HepG2 (cell line): ENCODE results near the gene SLBP. TPM values are rescaled to one million over a fixed set of nuclear protein-coding genes. Genes with fewer than 3 reads are reported as not detected.

ENCODE experiments used
- ARNTL ChIP-seq: sonication (generic); formaldehyde crosslinking; IDR thresholded peaks from 2 replicates; pipeline ENCODE4 v1.4.0; 2020; ENCODE audit warnings: mild to moderate bottlenecking, missing genetic modification reagents
- CREB1 ChIP-seq, 2 experiments: fragments of 450-650 bp in 1 of 2; IDR thresholded peaks; 2 replicates each; pipeline ENCODE4 v1.6.1; 2016 to 2017; ENCODE audit warnings: control low read depth in 1 of 2, mild to moderate bottlenecking in 1 of 2, missing compliant biosample characterization in 1 of 2, missing genetic modification characterization in 1 of 2
- CREM ChIP-seq, 2 experiments: sonication (generic) in 1 of 2; formaldehyde crosslinking in 1 of 2; IDR thresholded peaks; 2 replicates each; pipeline versions ENCODE4 v1.4.0 to v1.6.1; 2016 to 2020; ENCODE audit warnings: antibody characterized with exemption in 1 of 2, mild to moderate bottlenecking in 1 of 2, missing genetic modification reagents in 1 of 2
- HCFC1 ChIP-seq: fragments of 150-350 bp; IDR thresholded peaks from 2 replicates; pipeline ENCODE4 v1.6.1; 2014; ENCODE audit warnings: low read depth, low read length
- HNRNPL ChIP-seq: fragments of 200-400 bp; formaldehyde crosslinking; IDR thresholded peaks from 2 replicates; pipeline ENCODE4 v1.6.1; 2017; ENCODE audit warnings: mild to moderate bottlenecking, low read depth, low read length
- KDM2A ChIP-seq: sonication (generic); formaldehyde crosslinking; IDR thresholded peaks from 2 replicates; pipeline ENCODE4 v1.4.0; 2020; ENCODE audit warnings: low read depth, missing genetic modification reagents, borderline replicate concordance
- NR2F2 ChIP-seq: IDR thresholded peaks from 2 replicates; pipeline ENCODE4 v1.6.1; 2012; ENCODE audit warnings: low read depth, inconsistent platforms, borderline replicate concordance
- PHF20 ChIP-seq: sonication (generic); formaldehyde crosslinking; IDR thresholded peaks from 2 replicates; pipeline ENCODE4 v1.5.0; 2020; ENCODE audit warnings: mild to moderate bottlenecking, missing genetic modification reagents
- RAD51 ChIP-seq: fragments of 450-650 bp; IDR thresholded peaks from 2 replicates; pipeline ENCODE4 v1.6.1; 2016; ENCODE audit warnings: borderline replicate concordance
- SRY ChIP-seq: sonication (generic); formaldehyde crosslinking; IDR thresholded peaks from 2 replicates; pipeline ENCODE4 v1.8.0; 2022; ENCODE audit warnings: mild to moderate bottlenecking, missing genetic modification reagents
- STAT5B ChIP-seq: sonication (generic); formaldehyde crosslinking; IDR thresholded peaks from 2 replicates; pipeline ENCODE4 v1.4.0; 2020; ENCODE audit warnings: missing genetic modification reagents
- THYN1 ChIP-seq: sonication (generic); formaldehyde crosslinking; IDR thresholded peaks from 2 replicates; pipeline ENCODE4 v1.8.1; 2023; ENCODE audit warnings: low read depth, mild to moderate bottlenecking, moderate library complexity, missing genetic modification reagents, borderline replicate concordance
- YEATS2 ChIP-seq: sonication (generic); formaldehyde crosslinking; IDR thresholded peaks from 2 replicates; pipeline ENCODE4 v1.4.0; 2020; ENCODE audit warnings: missing genetic modification reagents, borderline replicate concordance
- ZNF33A ChIP-seq: sonication (generic); formaldehyde crosslinking; IDR thresholded peaks from 2 replicates; pipeline ENCODE4 v1.5.1; 2020; ENCODE audit warnings: missing genetic modification reagents, mild to moderate bottlenecking, moderate library complexity, borderline replicate concordance
- ZNF546 ChIP-seq: sonication (generic); formaldehyde crosslinking; conservative IDR thresholded peaks from 2 replicates; pipeline ENCODE4 v1.8.1; 2023; ENCODE audit warnings: mild to moderate bottlenecking, missing genetic modification reagents
- ZNF562 ChIP-seq: sonication (generic); formaldehyde crosslinking; IDR thresholded peaks from 2 replicates; pipeline ENCODE4 v1.8.0; 2022; ENCODE audit warnings: missing genetic modification reagents, borderline replicate concordance
- ZNF788 ChIP-seq: sonication (generic); formaldehyde crosslinking; IDR thresholded peaks from 2 replicates; pipeline ENCODE4 v1.5.0; 2020; ENCODE audit warnings: mild to moderate bottlenecking, missing genetic modification reagents, borderline replicate concordance
- ZSCAN25 ChIP-seq: sonication (generic); formaldehyde crosslinking; IDR thresholded peaks from 2 replicates; pipeline ENCODE4 v1.8.0; 2022; ENCODE audit warnings: mild to moderate bottlenecking, missing genetic modification reagents
- ZSCAN9 ChIP-seq: IDR thresholded peaks from 2 replicates; pipeline ENCODE4 v1.6.1; 2016; ENCODE audit warnings: borderline replicate concordance
- polyA plus RNA-seq, 8 experiments: library from polyadenylated mRNA; depleted of rRNA in 3 of 8; stranded (reverse) in 7 of 8; unstranded in 1 of 8; fragments of >200 nt; fragmentation: Illumina TruSeq in 4 of 8; extraction: Trizol in 4 of 8; gene quantifications; 2 replicates each; pipeline versions ENCODE4 v1.2.1 to v1.2.3, GENCODE V29; 2011 to 2016; ENCODE audit warnings: low read depth in 4 of 8, missing spikeins in 1 of 8, mixed read lengths in 1 of 8; ENCODE audit not compliant: insufficient read depth in 1 of 8
- total RNA-seq, 5 experiments: library from RNA; depleted of rRNA; stranded (reverse); fragments of >200 nt; fragmentation: Illumina TruSeq; extraction: Trizol; gene quantifications; 2 replicates each; pipeline ENCODE4 v1.2.3, GENCODE V29; 2016; ENCODE audit warnings: low read depth in 1 of 5
- TF ChIP-seq, protein P1 (sequence below): sonication (generic); formaldehyde crosslinking; IDR thresholded peaks from 2 replicates; pipeline ENCODE4 v1.8.0; 2022; ENCODE audit warnings: mild to moderate bottlenecking, missing genetic modification reagents, moderate library complexity
- TF ChIP-seq, protein P2 (sequence below): sonication (generic); formaldehyde crosslinking; IDR thresholded peaks from 2 replicates; pipeline ENCODE4 v1.8.1; 2023; ENCODE audit warnings: missing genetic modification reagents, mild to moderate bottlenecking, borderline replicate concordance
- TF ChIP-seq, protein P3 (sequence below): IDR thresholded peaks from 2 replicates; pipeline ENCODE4 v1.6.1; 2016; ENCODE audit warnings: missing genetic modification reagents, missing compliant biosample characterization
- TF ChIP-seq, protein P4 (sequence below): sonication (generic); formaldehyde crosslinking; IDR thresholded peaks from 2 replicates; pipeline ENCODE4 v1.4.0; 2020; ENCODE audit warnings: missing genetic modification reagents
- TF ChIP-seq, protein P5 (sequence below): sonication (generic); formaldehyde crosslinking; IDR thresholded peaks from 2 replicates; pipeline ENCODE4 v1.4.0; 2020; ENCODE audit warnings: missing genetic modification reagents
- TF ChIP-seq, protein P6 (sequence below), 2 experiments: fragments of 450-650 bp in 1 of 2; sonication (generic) in 1 of 2; formaldehyde crosslinking; IDR thresholded peaks; 2 replicates each; pipeline versions ENCODE4 v1.5.0 to v1.8.0; 2020 to 2022; ENCODE audit warnings: mild to moderate bottlenecking in 1 of 2, missing genetic modification reagents in 1 of 2

SLBP gene
- total and polyA plus RNA-seq, 2 of the 13 experiments (the other 11 are each of a cell fraction or from before 2014, with no cell fraction given): 43.9 to 104 TPM

DNA sequence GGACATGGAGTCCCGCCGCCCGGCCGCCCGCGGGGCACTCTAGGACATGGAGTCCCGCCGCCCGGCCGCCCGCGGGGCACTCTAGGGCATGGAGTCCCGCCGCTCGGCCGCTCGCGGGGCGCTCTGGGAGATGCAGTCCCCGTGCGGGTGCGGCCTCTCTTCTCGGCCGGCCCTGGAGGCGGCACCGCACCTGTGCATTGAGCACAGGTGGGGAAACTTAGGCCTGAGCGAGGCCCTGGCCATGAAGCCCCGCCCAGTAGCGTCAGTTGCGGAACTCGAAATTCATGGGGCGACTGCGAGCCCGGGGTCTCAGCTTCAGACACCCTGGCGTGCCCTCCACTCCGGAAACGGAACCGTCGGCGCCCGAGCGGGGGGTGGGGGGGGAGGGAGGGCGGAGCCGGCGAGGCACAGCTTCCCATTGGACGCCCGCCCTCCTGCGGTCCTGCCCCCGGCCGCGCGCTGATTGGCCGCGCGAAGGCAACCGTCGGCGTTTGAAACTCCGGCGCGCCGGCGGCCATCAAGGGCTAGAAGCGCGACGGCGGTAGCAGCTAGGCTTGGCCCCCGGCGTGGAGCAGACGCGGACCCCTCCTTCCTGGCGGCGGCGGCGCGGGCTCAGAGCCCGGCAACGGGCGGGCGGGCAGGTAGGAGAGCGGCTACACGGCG is 9.0 kb upstream of the SLBP start, which contains the start of the genes TACC3 and TMEM129 (continued):
- TF ChIP-seq, protein P1, sequence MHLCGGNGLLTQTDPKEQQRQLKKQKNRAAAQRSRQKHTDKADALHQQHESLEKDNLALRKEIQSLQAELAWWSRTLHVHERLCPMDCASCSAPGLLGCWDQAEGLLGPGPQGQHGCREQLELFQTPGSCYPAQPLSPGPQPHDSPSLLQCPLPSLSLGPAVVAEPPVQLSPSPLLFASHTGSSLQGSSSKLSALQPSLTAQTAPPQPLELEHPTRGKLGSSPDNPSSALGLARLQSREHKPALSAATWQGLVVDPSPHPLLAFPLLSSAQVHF (CRISPR knock-in tag): 0 out of 2 replicates have a peak, but pooled peaks have one; percentile 32
- TF ChIP-seq HNRNPL (0 out of 2 replicates have a peak, but pooled peaks have one; percentile 42), ARNTL (CRISPR knock-in tag) (no peak; the same call in 1 of the 2 replicates), PHF20 (CRISPR knock-in tag) (peak; percentile 77), ZNF788 (CRISPR knock-in tag) (peak; percentile 72; the same call in 1 of the 2 replicates), ZNF33A (no peak), THYN1 (no peak), STAT5B (CRISPR knock-in tag) (no peak), ZNF562 (no peak), RAD51 (no peak), ZNF546 (CRISPR knock-in tag) (0 out of 2 replicates have a peak, but pooled peaks have one; percentile 14), ZSCAN25 (CRISPR knock-in tag) (no peak), ZSCAN9 (0 out of 2 replicates have a peak, but pooled peaks have one; percentile 27), CREB1 (IDR thresholded peaks at IDR 0.05) (peak; percentile 55), CREB1 (CRISPR knock-in tag; IDR thresholded peaks at IDR 0.05) (0 out of 2 replicates have a peak, but pooled peaks have one; percentile 23), YEATS2 (CRISPR knock-in tag) (peak; percentile 59; the same call in 1 of the 2 replicates), CREM (IDR thresholded peaks at IDR 0.05) (peak; percentile 73), CREM (CRISPR knock-in tag; IDR thresholded peaks at IDR 0.05) (peak; percentile 23; the same call in 1 of the 2 replicates), SRY (0 out of 2 replicates have a peak, but pooled peaks have one; percentile 14), HCFC1 (peak; percentile 54; the same call in 1 of the 2 replicates), NR2F2 (peak; percentile 17; the same call in 1 of the 2 replicates), KDM2A (CRISPR knock-in tag) (peak; percentile 28; the same call in 1 of the 2 replicates)
- TF ChIP-seq, protein P2, sequence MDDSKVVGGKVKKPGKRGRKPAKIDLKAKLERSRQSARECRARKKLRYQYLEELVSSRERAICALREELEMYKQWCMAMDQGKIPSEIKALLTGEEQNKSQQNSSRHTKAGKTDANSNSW (CRISPR knock-in tag): no peak
- TF ChIP-seq, protein P3, sequence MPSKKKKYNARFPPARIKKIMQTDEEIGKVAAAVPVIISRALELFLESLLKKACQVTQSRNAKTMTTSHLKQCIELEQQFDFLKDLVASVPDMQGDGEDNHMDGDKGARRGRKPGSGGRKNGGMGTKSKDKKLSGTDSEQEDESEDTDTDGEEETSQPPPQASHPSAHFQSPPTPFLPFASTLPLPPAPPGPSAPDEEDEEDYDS: 0 out of 2 replicates have a peak, but pooled peaks have one; percentile 31
- TF ChIP-seq, protein P4, sequence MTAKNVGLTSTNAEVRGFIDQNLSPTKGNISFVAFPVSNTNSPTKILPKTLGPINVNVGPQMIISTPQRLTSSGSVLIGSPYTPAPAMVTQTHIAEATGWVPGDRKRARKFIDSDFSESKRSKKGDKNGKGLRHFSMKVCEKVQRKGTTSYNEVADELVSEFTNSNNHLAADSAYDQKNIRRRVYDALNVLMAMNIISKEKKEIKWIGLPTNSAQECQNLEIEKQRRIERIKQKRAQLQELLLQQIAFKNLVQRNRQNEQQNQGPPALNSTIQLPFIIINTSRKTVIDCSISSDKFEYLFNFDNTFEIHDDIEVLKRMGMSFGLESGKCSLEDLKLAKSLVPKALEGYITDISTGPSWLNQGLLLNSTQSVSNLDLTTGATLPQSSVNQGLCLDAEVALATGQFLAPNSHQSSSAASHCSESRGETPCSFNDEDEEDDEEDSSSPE (CRISPR knock-in tag): peak; percentile 96
- TF ChIP-seq, protein P5, sequence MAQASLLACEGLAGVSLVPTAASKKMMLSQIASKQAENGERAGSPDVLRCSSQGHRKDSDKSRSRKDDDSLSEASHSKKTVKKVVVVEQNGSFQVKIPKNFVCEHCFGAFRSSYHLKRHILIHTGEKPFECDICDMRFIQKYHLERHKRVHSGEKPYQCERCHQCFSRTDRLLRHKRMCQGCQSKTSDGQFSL (CRISPR knock-in tag): peak; percentile 54; the same call in 1 of the 2 replicates
- TF ChIP-seq, protein P6, sequence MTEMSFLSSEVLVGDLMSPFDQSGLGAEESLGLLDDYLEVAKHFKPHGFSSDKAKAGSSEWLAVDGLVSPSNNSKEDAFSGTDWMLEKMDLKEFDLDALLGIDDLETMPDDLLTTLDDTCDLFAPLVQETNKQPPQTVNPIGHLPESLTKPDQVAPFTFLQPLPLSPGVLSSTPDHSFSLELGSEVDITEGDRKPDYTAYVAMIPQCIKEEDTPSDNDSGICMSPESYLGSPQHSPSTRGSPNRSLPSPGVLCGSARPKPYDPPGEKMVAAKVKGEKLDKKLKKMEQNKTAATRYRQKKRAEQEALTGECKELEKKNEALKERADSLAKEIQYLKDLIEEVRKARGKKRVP (CRISPR knock-in tag; IDR thresholded peaks at IDR 0.05): no peak
